Naive thymus-derived CD8-positive, alpha-beta T cell (primary cell): Measurements from ENCODE around the gene PIK3R6. TPM values are rescaled to one million over a fixed set of nuclear protein-coding genes. Genes with fewer than 3 reads are reported as not detected.

ENCODE experiments used
- ATAC-seq, 2 donors: fragments of 150-1000 bp; cut with Tn5 transposase in 1 of 2; sonication (Bioruptor Pico), chemical (Tn5 transposase) in 1 of 2; 1 replicate in 1 of 2; 2 replicates in 1 of 2; pipeline ENCODE4 v1.10.0; 2021; ENCODE audit warnings: mild to moderate bottlenecking in 2 of 2, moderate library complexity in 2 of 2
- POLR2A ChIA-PET: fragments of 350-600 bp; sonication (Branson Sonifier 250); formaldehyde crosslinking; loops from one replicate; lab custom pipeline; 2021; ENCODE audit warnings: antibody characterized with exemption; lab: Charles Lee
- DNase-seq, 10 donors: peaks; one replicate each; pipeline versions ENCODE4 v3.0.0 to v3.0.0-alpha.2; 2020 to 2022
- H3K27ac Mint-ChIP-seq, 10 donors: one replicate each; pipeline ENCODE4 v1.8.0; 2020 to 2022; ENCODE audit warnings: mild to moderate bottlenecking in 10 of 10, mixed read lengths in 10 of 10, moderate library complexity in 4 of 10, inconsistent platforms in 1 of 10
- H3K27me3 Mint-ChIP-seq, 5 donors: one replicate each; pipeline ENCODE4 v1.8.0; 2021 to 2022; ENCODE audit warnings: mixed read lengths in 5 of 5
- H3K36me3 Mint-ChIP-seq, 3 donors: one replicate each; pipeline ENCODE4 v1.8.0; 2020 to 2022; ENCODE audit warnings: mixed read lengths in 3 of 3, mild to moderate bottlenecking in 2 of 3, inconsistent platforms in 1 of 3
- H3K4me1 Mint-ChIP-seq, 4 donors: one replicate each; pipeline ENCODE4 v1.8.0; 2021 to 2022; ENCODE audit warnings: mixed read lengths in 4 of 4
- H3K4me3 Mint-ChIP-seq, 10 donors: one replicate each; pipeline ENCODE4 v1.8.0; 2020 to 2022; ENCODE audit warnings: mild to moderate bottlenecking in 10 of 10, mixed read lengths in 10 of 10, moderate library complexity in 6 of 10, inconsistent platforms in 1 of 10
- H3K9me3 Mint-ChIP-seq, 9 donors: one replicate each; pipeline ENCODE4 v1.8.0; 2020 to 2022; ENCODE audit warnings: mixed read lengths in 9 of 9, mild to moderate bottlenecking in 3 of 9, inconsistent platforms in 1 of 9, moderate library complexity in 1 of 9
- polyA plus RNA-seq, 3 donors: library from polyadenylated mRNA; unstranded; fragments of 300-500 nt; fragmentation: Illumina TruSeq; gene quantifications; one replicate each; pipeline ENCODE4 v1.2.3, GENCODE V29; 2021
- total RNA-seq, 8 experiments: library from RNA in 2 of 8; stranded (reverse) in 2 of 8; gene quantifications; one replicate each; pipeline ENCODE4 v1.2.3 and lab custom pipeline; 2021 to 2026

The PIK3R6 gene
- total and polyA plus RNA-seq, 5 experiments from 2014 or later = 0.42 to 0.47 (median 0.44) TPM; not detected in 2

- peak overlapping the region in 1 of 10 donors; percentile 5 for H3K27ac Mint-ChIP-seq
Measured at GRCh38 chr17:8755590-8756255, 111.8 kb downstream of the PIK3R6 start.

DNA sequence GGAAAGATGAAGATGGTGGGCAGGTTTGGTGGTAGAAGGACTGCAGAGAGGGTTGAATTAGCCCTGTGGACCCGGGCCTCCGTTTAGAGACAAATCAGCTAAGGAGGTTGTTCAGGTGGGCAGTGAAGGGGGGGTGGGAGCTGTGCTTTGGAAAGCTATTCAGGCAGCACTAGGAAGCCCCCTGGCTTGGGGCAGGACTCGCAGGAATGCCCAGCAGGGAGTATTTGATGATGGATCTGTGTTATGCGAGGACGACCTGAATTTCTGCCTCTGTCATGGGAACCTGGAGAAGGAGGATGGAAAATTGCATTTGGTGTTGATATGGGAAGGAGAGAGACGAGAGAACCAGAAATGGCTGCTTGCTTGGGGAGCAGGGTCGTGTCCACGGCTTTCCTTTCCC, 112.6 kb downstream of the PIK3R6 start:
- Mint-ChIP-seq H3K27me3 (peaks cover 6 to 32% (median 14%) of the 10 kb centered on the region in 5 donors), H3K36me3 (no peaks in the 10 kb centered on the region), H3K4me1 (peaks cover 0 to 3% (median 0%) of the 10 kb centered on the region in 4 donors), H3K9me3 (no peaks in the 10 kb centered on the region), H3K4me3 (no peak overlapping the region), H3K27ac (no peak overlapping the region)
- ATAC-seq = no peak
- POLR2A ChIA-PET = no interaction called here
- no peak for DNase-seq

More at GRCh38 chr17:8755590-8756255, 111.8 kb downstream of the PIK3R6 start:
- DNase-seq (no peak), ATAC-seq (no peak)
- POLR2A ChIA-PET = no interaction called here
- Mint-ChIP-seq H3K4me1 (peaks cover 0 to 3% (median 0%) of the 10 kb centered on the region in 4 donors), H3K9me3 (no peaks in the 10 kb centered on the region), H3K4me3 (no peak overlapping the region), H3K36me3 (no peaks in the 10 kb centered on the region), H3K27me3 (peaks cover 6 to 32% (median 14%) of the 10 kb centered on the region in 5 donors)

DNA sequence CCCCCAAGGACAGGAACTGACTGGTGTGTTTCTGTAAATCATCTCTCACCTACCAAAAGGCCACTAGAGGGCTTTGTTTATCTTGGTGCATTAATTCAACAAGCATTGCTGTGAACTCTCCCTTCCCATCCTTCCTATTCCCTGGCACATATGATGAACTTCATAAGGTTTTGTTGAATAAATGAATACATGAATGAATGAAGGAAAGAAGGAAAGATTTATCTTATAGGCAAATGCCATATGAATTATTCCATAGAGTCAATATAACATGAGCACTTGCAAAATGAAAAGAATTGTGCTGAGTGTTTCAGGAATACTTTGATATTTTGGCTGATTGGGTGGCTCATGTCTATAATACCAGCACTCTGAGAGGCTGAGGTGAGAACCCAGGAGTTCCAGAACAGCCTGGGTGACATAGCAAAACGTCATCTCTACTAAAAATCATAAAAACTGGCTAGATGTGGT, 113.5 kb downstream of the PIK3R6 start:
- peak in 1 of 10 donors; percentile 11 for DNase-seq
- H3K9me3 Mint-ChIP-seq = no peaks in the 10 kb centered on the region
- H3K27ac Mint-ChIP-seq = no peak overlapping the region
- POLR2A ChIA-PET = no interaction called here
- ATAC-seq = no peak
- no peak overlapping the region for H3K4me3 Mint-ChIP-seq
- H3K4me1 Mint-ChIP-seq = peaks cover 0 to 3% (median under 1%) of the 10 kb centered on the region in 4 donors
- H3K27me3 Mint-ChIP-seq = peaks cover 6 to 32% (median 15%) of the 10 kb centered on the region in 5 donors
- no peaks in the 10 kb centered on the region for H3K36me3 Mint-ChIP-seq

GRCh38 chr17:8753136-8753975, 114.1 kb downstream of the PIK3R6 start:
- Mint-ChIP-seq H3K4me3 (no peak overlapping the region), H3K36me3 (no peaks in the 10 kb centered on the region), H3K9me3 (no peaks in the 10 kb centered on the region), H3K27ac (no peak overlapping the region), H3K4me1 (peaks cover 0 to 6% (median 2%) of the 10 kb centered on the region in 4 donors), H3K27me3 (peaks cover 6 to 32% (median 15%) of the 10 kb centered on the region in 5 donors)
- DNase-seq (no peak), ATAC-seq (no peak)
- POLR2A ChIA-PET = no interaction called here

Other genes with a start within 250 kb of the PIK3R6 start
- gene MYH10, start 236.9 kb downstream of the PIK3R6 start, total RNA-seq = 1 to 10 TPM; 1.7 to 2.5 TPM
- 1 to 10 TPM in 2 of 3 donors, under 1 TPM in 1; 0.56 to 3.1 (median 1.6) TPM for gene MYH10, start 236.9 kb downstream of the PIK3R6 start, polyA plus RNA-seq
- under 1 TPM; 0.44 to 0.66 TPM for gene CCDC42, start 122.8 kb downstream of the PIK3R6 start, total RNA-seq
- not detected for gene CCDC42, start 122.8 kb downstream of the PIK3R6 start, polyA plus RNA-seq
- not detected for gene SPDYE4, start 109.1 kb downstream of the PIK3R6 start, total RNA-seq
- gene SPDYE4, start 109.1 kb downstream of the PIK3R6 start, polyA plus RNA-seq = not detected
- under 1 TPM in 1 of 2 experiments, not detected in 1; 0.26 TPM for gene MFSD6L, start 68.3 kb downstream of the PIK3R6 start, total RNA-seq
- gene MFSD6L, start 68.3 kb downstream of the PIK3R6 start, polyA plus RNA-seq = not detected
- 100 to 1,000 TPM in 1 of 2 experiments, 10 to 100 TPM in 1; 94.1 to 104 TPM for gene PIK3R5, start 98.0 kb upstream of the PIK3R6 start, total RNA-seq
- gene PIK3R5, start 98.0 kb upstream of the PIK3R6 start, polyA plus RNA-seq = 10 to 100 TPM; 20.0 to 44.0 (median 25.8) TPM
- gene NTN1, start 153.8 kb upstream of the PIK3R6 start, total RNA-seq = under 1 TPM in 1 of 2 experiments, not detected in 1; 0.05 TPM
- not detected for gene NTN1, start 153.8 kb upstream of the PIK3R6 start, polyA plus RNA-seq